Fibroblast of lung (primary cell): ENCODE data around the gene ATG5. TPM values are rescaled to one million over a fixed set of nuclear protein-coding genes. Genes with fewer than 3 reads are reported as not detected.
"Not testable (repeated sequence)": the region's sequence is repeated elsewhere in the genome, so short reads cannot be mapped to it uniquely, and the experiment has no call there.

ENCODE experiments used
- DNase-seq, 2 donors: peaks; one replicate each; pipeline versions ENCODE4 v3.0.0 to v3.0.0-alpha.2; 2010; ENCODE audit warnings: low read depth in 2 of 2
- H2AFZ ChIP-seq: 2 replicates; pipeline ENCODE4 v1.5.1; 2012; ENCODE audit warnings: low read length, control low read depth, inconsistent platforms
- H3K27ac ChIP-seq: 2 replicates; pipeline ENCODE4 v1.5.1; 2011; ENCODE audit warnings: low read length, control low read depth; ENCODE audit not compliant: insufficient read depth
- H3K27me3 ChIP-seq: 2 replicates; pipeline ENCODE4 v1.5.1; 2011; ENCODE audit warnings: mild to moderate bottlenecking, low read length; ENCODE audit not compliant: control insufficient read depth, insufficient read depth
- H3K36me3 ChIP-seq: 2 replicates; pipeline ENCODE4 v1.5.1; 2011; ENCODE audit warnings: low read length; ENCODE audit not compliant: control insufficient read depth, insufficient read depth
- H3K4me1 ChIP-seq: 2 replicates; pipeline ENCODE4 v1.5.1; 2011; ENCODE audit warnings: low read length; ENCODE audit not compliant: control insufficient read depth, insufficient read depth; ENCODE audit errors: extremely low read depth
- H3K4me2 ChIP-seq: 2 replicates; pipeline ENCODE4 v1.5.1; 2011; ENCODE audit warnings: low read length, control low read depth; ENCODE audit not compliant: insufficient read depth; ENCODE audit errors: extremely low read depth
- H3K4me3 ChIP-seq, 4 experiments: fragments of 200-600 bp in 1 of 4; sonication (generic) in 1 of 4; replicated peaks in 1 of 4; 2 replicates each; pipeline ENCODE4 v1.5.1; 2011 to 2016; ENCODE audit warnings: low read length in 4 of 4, low read depth in 3 of 4, mild to moderate bottlenecking in 3 of 4, control low read depth in 2 of 4, inconsistent platforms in 1 of 4, mixed read lengths in 1 of 4; ENCODE audit not compliant: insufficient read depth in 1 of 4; ENCODE audit errors: control extremely low read depth in 1 of 4
- H3K79me2 ChIP-seq: 2 replicates; pipeline ENCODE4 v1.5.1; 2012; ENCODE audit warnings: mild to moderate bottlenecking, low read length, inconsistent platforms; ENCODE audit not compliant: control insufficient read depth, insufficient read depth
- H3K9ac ChIP-seq: 2 replicates; pipeline ENCODE4 v1.5.1; 2011; ENCODE audit warnings: mild to moderate bottlenecking, low read length, control low read depth; ENCODE audit not compliant: insufficient read depth
- H3K9me3 ChIP-seq: 2 replicates; pipeline ENCODE4 v1.5.1; 2012; ENCODE audit warnings: low read depth, low read length; ENCODE audit not compliant: control insufficient read depth, insufficient read depth
- H4K20me1 ChIP-seq: 2 replicates; pipeline ENCODE4 v1.5.1; 2011; ENCODE audit warnings: low read length; ENCODE audit not compliant: control insufficient read depth, insufficient read depth; ENCODE audit errors: extremely low read depth
- CTCF ChIP-seq, 2 donors: IDR thresholded peaks in 1 of 2; conservative IDR thresholded peaks in 1 of 2; 1 replicate in 1 of 2; 2 replicates in 1 of 2; pipeline ENCODE4 v1.5.1; 2011 to 2012; ENCODE audit warnings: low read length in 2 of 2, control low read depth in 1 of 2, inconsistent platforms in 1 of 2, low read depth in 1 of 2, mild to moderate bottlenecking in 1 of 2
- EZH2 ChIP-seq: IDR thresholded peaks from 2 replicates; pipeline ENCODE4 v1.5.1; 2012; ENCODE audit warnings: low read length, control low read depth, mild to moderate bottlenecking; ENCODE audit errors: missing control alignments
- polyA plus RNA-seq, 2 donors: library from polyadenylated mRNA; depleted of rRNA in 1 of 2; stranded (reverse) in 1 of 2; unstranded in 1 of 2; fragments of >200 nt; gene quantifications; 2 replicates each; pipeline ENCODE4 v1.2.1, GENCODE V29; 2011 to 2012; ENCODE audit warnings: missing spikeins in 1 of 2
- total RNA-seq: library from RNA; depleted of rRNA; stranded (reverse); fragments of >200 nt; gene quantifications from 2 replicates; pipeline ENCODE4 v1.2.1, GENCODE V29; 2014

ATG5 gene
- total and polyA plus RNA-seq, 2 donors (not counting 1 experiment from before 2014, with no cell fraction given), result 38.6 to 64.7 TPM

- Histone ChIP-seq H3K4me1 (peaks cover 16% of the 10 kb centered on the region), H2AFZ (no peak overlapping the region), H3K27me3 (no peaks in the 10 kb centered on the region), H3K9me3 (no peaks in the 10 kb centered on the region), H3K27ac (no peak overlapping the region), H4K20me1 (no peaks in the 10 kb centered on the region), H3K4me3 (no peak overlapping the region), H3K9ac (no peak overlapping the region), H3K79me2 (no peaks in the 10 kb centered on the region), H3K36me3 (no peaks in the 10 kb centered on the region), H3K4me2 (no peak overlapping the region)
- TF ChIP-seq EZH2, result no peak
- TF ChIP-seq CTCF (conservative IDR thresholded peaks at IDR 0.05 in 1 of 2, IDR thresholded peaks at IDR 0.05 in 1 of 2; ENCODE audit: low read depth in 1 of 2, low read length in 2 of 2), result no peak
- no peak for DNase-seq
Observed at GRCh38 chr6:106155219-106155830, 170.2 kb downstream of the ATG5 start.

DNA sequence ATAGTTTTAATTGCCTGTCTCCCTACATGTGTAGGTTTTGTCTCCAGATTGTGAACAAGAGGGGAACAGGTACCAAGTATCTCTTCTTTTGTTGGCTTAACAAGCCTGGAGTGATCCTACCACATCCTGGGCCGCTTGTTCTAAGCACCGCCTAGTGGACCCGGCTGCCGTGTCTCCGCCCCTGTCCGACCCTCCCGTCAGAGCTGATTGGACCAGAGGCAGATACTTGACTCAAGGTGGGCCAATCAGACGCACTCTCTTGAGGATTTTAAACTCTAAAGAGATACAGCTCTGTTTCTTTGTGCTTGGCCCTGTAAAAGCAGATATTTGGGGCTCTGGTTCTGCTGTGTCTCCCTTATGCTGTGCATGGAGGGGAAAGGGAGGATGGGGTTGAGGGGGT lies 171.2 kb downstream of the ATG5 start:
- Histone ChIP-seq H3K4me2 (no peak overlapping the region), H3K27ac (no peak overlapping the region), H3K9me3 (no peaks in the 10 kb centered on the region), H4K20me1 (no peaks in the 10 kb centered on the region), H3K27me3 (no peaks in the 10 kb centered on the region), H3K9ac (no peak overlapping the region), H3K4me1 (peaks cover 16% of the 10 kb centered on the region), H3K79me2 (no peaks in the 10 kb centered on the region), H2AFZ (no peak overlapping the region), H3K4me3 (no peak overlapping the region), H3K36me3 (no peaks in the 10 kb centered on the region)
- DNase-seq, result no peak
- TF ChIP-seq CTCF (conservative IDR thresholded peaks at IDR 0.05 in 1 of 2, IDR thresholded peaks at IDR 0.05 in 1 of 2; ENCODE audit: low read depth in 1 of 2, low read length in 2 of 2) (no peak), EZH2 (no peak)

DNA sequence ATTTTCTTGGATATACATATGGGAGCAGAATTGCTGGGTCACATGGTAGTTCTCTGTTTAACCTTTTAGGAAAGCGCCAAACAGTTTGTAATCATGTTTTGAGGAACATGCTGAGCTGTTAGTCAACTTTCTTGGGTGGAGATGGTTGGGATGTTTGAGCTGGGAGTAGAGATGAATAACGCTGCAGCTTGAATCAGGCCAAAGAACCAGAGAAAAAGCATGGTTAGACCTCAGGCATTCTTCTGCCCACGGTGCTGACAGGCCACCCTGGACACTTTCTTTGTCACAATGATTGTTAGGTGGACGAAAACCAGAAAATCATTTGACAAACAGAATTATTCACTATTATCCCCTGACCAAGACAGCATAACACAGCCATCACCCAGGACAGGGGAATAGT lies 172.6 kb downstream of the ATG5 start:
- Histone ChIP-seq H3K9me3 (no peaks in the 10 kb centered on the region), H4K20me1 (no peaks in the 10 kb centered on the region), H3K4me2 (no peak overlapping the region), H2AFZ (no peak overlapping the region), H3K79me2 (no peaks in the 10 kb centered on the region), H3K27ac (no peak overlapping the region), H3K27me3 (no peaks in the 10 kb centered on the region), H3K9ac (no peak overlapping the region), H3K36me3 (no peaks in the 10 kb centered on the region), H3K4me1 (peaks cover 7% of the 10 kb centered on the region), H3K4me3 (no peak overlapping the region)
- DNase-seq, result no peak
- no peak for TF ChIP-seq CTCF (conservative IDR thresholded peaks at IDR 0.05 in 1 of 2, IDR thresholded peaks at IDR 0.05 in 1 of 2; ENCODE audit: low read depth in 1 of 2, low read length in 2 of 2)
- no peak for TF ChIP-seq EZH2

DNA sequence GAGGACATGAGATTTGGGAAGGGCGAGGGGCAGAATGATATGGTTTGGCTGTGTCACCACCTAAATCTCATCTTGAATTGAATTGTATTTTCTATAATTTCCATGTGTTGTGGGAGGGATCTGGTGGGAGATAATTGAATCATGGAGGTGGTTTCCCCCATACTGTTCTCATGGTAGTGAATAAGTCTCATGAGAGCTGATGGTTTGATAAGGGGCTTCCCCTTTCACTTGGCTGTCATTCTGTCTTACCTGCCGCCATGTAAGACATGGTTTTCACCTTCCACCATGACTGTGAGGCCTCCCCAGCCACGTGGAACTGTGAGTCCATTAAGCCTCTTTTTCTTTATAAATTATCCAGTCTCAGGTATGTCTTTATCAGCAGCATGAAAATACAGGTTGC lies 173.1 kb downstream of the ATG5 start:
- not testable (repeated sequence) for H3K9ac ChIP-seq, H3K27ac ChIP-seq, H3K9me3 ChIP-seq, H3K36me3 ChIP-seq, H4K20me1 ChIP-seq, H3K27me3 ChIP-seq, H3K79me2 ChIP-seq, H3K4me2 ChIP-seq, H3K4me1 ChIP-seq, H3K4me3 ChIP-seq, H2AFZ ChIP-seq, DNase-seq
